Hepatocyte (in vitro differentiated cells): ENCODE results near the gene LARP1. TPM values are rescaled to one million over a fixed set of nuclear protein-coding genes. Genes with fewer than 3 reads are reported as not detected.

Source experiments
- DNase-seq: peaks from one replicate; pipeline ENCODE4 v3.0.0-alpha.2; 2016; ENCODE audit warnings: low spot score
- H2AFZ ChIP-seq: fragments of 200-600 bp; sonication (generic); 2 replicates; pipeline ENCODE4 v1.6.0; 2016; ENCODE audit warnings: antibody characterized with exemption, mild to moderate bottlenecking
- H3K27ac ChIP-seq: fragments of 200-600 bp; sonication (generic); 2 replicates; pipeline ENCODE4 v1.5.1; 2016; ENCODE audit warnings: mild to moderate bottlenecking
- H3K27me3 ChIP-seq: fragments of 200-600 bp; sonication (generic); 2 replicates; pipeline ENCODE4 v1.6.1; 2016
- H3K36me3 ChIP-seq: fragments of 200-600 bp; sonication (generic); replicated peaks from 2 replicates; pipeline ENCODE4 v1.5.1; 2016; ENCODE audit warnings: low read depth; ENCODE audit not compliant: insufficient read depth
- H3K4me1 ChIP-seq: fragments of 200-600 bp; sonication (generic); 2 replicates; pipeline ENCODE4 v1.5.1; 2016; ENCODE audit warnings: mild to moderate bottlenecking, moderate library complexity; ENCODE audit not compliant: insufficient read depth
- H3K4me2 ChIP-seq: fragments of 200-600 bp; sonication (generic); 2 replicates; pipeline ENCODE4 v1.6.0; 2016
- H3K4me3 ChIP-seq: fragments of 200-600 bp; sonication (generic); 2 replicates; pipeline ENCODE4 v1.5.1; 2016; ENCODE audit warnings: mild to moderate bottlenecking
- H3K79me2 ChIP-seq: fragments of 200-600 bp; sonication (generic); 2 replicates; pipeline ENCODE4 v1.6.0; 2017; ENCODE audit warnings: mild to moderate bottlenecking
- H3K9me2 ChIP-seq: fragments of 200-600 bp; sonication (generic); replicated peaks from 2 replicates; pipeline ENCODE4 v1.6.0; 2017; ENCODE audit warnings: mild to moderate bottlenecking; ENCODE audit not compliant: insufficient read depth
- H3K9me3 ChIP-seq: fragments of 200-600 bp; sonication (generic); 2 replicates; pipeline ENCODE4 v1.5.1; 2016; ENCODE audit warnings: low read depth, mild to moderate bottlenecking
- H4K20me1 ChIP-seq: fragments of 200-600 bp; sonication (generic); 2 replicates; pipeline ENCODE4 v1.6.0; 2016; ENCODE audit warnings: mild to moderate bottlenecking; ENCODE audit not compliant: insufficient read depth, poor library complexity, severe bottlenecking
- EZH2 ChIP-seq: fragments of 200-600 bp; sonication (generic); IDR thresholded peaks from 2 replicates; pipeline ENCODE4 v1.6.1; 2016; ENCODE audit warnings: antibody characterized with exemption, mild to moderate bottlenecking, borderline replicate concordance
- EZH2phosphoT487 ChIP-seq: fragments of 200-600 bp; sonication (generic); IDR thresholded peaks from one replicate; pipeline ENCODE4 v1.6.1; 2018; ENCODE audit warnings: antibody characterized with exemption, mild to moderate bottlenecking, low read depth, moderate library complexity; ENCODE audit not compliant: unreplicated experiment, severe bottlenecking
- WGBS: methylation state at CpG from one replicate; pipeline ENCODE4 v1.1.6; 2016; ENCODE audit warnings: low lambda C conversion rate; ENCODE audit errors: missing lambda C conversion rate; 5-methylcytosine and 5-hydroxymethylcytosine counted together
- polyA plus RNA-seq: library from polyadenylated mRNA; unstranded; fragments of >200 nt; fragmentation: Nextera tagmentation; extraction: Ambion mirVana; gene quantifications from 2 replicates; pipeline ENCODE4 v1.2.1, GENCODE V29; 2016
- total RNA-seq: library from RNA; depleted of rRNA; stranded (reverse); fragments of >200 nt; gene quantifications from 2 replicates; pipeline ENCODE4 v1.2.3, GENCODE V29; 2014
- TF ChIP-seq, protein P1 (sequence below): fragments of 200-600 bp; sonication (generic); IDR thresholded peaks from 2 replicates; pipeline ENCODE4 v1.5.1; 2016; ENCODE audit warnings: antibody characterized with exemption, mild to moderate bottlenecking; ENCODE audit not compliant: poor library complexity

LARP1 gene
- total and polyA plus RNA-seq, 2 experiments from 2014 or later, result 62.9 to 75.0 TPM

DNA sequence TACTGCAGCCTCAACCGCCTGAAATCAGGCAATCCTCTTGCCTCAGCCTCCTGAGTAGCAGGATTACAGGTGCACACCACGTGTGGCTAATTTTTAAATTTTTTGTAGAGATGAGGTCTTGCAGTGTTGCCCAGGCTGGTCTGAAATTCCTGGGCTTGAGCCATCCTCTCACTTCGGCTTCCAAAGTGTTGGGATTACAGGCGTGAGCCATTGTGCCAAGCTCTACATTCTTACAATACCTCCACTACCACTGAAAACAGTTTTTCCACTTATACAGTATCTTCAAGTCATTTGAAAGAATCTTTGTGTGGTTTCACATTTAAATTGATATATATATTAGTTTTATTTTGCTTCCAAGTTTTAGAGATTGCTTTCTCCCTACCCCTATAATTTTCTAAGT is 42.6 kb downstream of the LARP1 start:
- peaks cover 21% of the 10 kb centered on the region for H3K4me1 ChIP-seq
- DNase-seq, result no peak
- no peak overlapping the region for H3K4me2 ChIP-seq
- H3K27me3 ChIP-seq, result no peaks in the 10 kb centered on the region
- H3K36me3 ChIP-seq, result peaks cover 5% of the 10 kb centered on the region
- H3K79me2 ChIP-seq, result peaks cover 56% of the 10 kb centered on the region
- H3K9me3 ChIP-seq, result no peaks in the 10 kb centered on the region
- no peak overlapping the region for H3K27ac ChIP-seq
- no peak overlapping the region for H2AFZ ChIP-seq
- H4K20me1 ChIP-seq, result peaks cover 19% of the 10 kb centered on the region
- TF ChIP-seq, protein P1, sequence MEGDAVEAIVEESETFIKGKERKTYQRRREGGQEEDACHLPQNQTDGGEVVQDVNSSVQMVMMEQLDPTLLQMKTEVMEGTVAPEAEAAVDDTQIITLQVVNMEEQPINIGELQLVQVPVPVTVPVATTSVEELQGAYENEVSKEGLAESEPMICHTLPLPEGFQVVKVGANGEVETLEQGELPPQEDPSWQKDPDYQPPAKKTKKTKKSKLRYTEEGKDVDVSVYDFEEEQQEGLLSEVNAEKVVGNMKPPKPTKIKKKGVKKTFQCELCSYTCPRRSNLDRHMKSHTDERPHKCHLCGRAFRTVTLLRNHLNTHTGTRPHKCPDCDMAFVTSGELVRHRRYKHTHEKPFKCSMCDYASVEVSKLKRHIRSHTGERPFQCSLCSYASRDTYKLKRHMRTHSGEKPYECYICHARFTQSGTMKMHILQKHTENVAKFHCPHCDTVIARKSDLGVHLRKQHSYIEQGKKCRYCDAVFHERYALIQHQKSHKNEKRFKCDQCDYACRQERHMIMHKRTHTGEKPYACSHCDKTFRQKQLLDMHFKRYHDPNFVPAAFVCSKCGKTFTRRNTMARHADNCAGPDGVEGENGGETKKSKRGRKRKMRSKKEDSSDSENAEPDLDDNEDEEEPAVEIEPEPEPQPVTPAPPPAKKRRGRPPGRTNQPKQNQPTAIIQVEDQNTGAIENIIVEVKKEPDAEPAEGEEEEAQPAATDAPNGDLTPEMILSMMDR, result no peak
- no peak for TF ChIP-seq EZH2phosphoT487
- TF ChIP-seq EZH2, result no peak
- no peaks in the 10 kb centered on the region for H3K9me2 ChIP-seq
- no peak overlapping the region for H3K4me3 ChIP-seq
- WGBS, result 95% methylated on average over 4 of the region's 4 CpGs

DNA sequence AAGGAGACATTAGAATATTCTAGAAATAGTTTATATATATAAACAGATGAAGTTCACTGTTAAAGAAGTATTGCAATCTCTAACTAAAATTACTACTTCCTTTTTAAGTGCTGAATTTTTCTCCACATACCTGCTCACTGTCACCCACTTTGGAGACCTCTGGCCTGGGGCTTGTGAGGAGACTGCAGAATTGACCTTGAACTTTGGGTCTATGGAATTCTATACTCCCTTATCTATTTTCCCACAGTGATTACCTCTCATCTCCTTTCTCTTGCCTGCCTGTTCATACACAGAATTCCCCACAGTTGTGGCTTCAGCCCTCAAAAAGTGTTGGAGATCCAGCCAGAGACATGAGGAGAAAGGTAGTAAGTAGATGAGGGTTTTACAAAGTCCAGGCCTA is 45.4 kb downstream of the LARP1 start:
- peaks cover 12% of the 10 kb centered on the region for H4K20me1 ChIP-seq
- H3K27ac ChIP-seq, result no peak overlapping the region
- no peaks in the 10 kb centered on the region for H3K4me1 ChIP-seq
- H2AFZ ChIP-seq, result no peak overlapping the region
- DNase-seq, result no peak
- peaks cover 56% of the 10 kb centered on the region for H3K79me2 ChIP-seq
- peaks cover 5% of the 10 kb centered on the region for H3K36me3 ChIP-seq
- H3K9me2 ChIP-seq, result no peaks in the 10 kb centered on the region
- no peak for TF ChIP-seq EZH2
- TF ChIP-seq, protein P1, result no peak
- TF ChIP-seq EZH2phosphoT487, result no peak
- no peak overlapping the region for H3K4me3 ChIP-seq
- H3K9me3 ChIP-seq, result no peaks in the 10 kb centered on the region
- no peak overlapping the region for H3K4me2 ChIP-seq
- no peaks in the 10 kb centered on the region for H3K27me3 ChIP-seq

DNA sequence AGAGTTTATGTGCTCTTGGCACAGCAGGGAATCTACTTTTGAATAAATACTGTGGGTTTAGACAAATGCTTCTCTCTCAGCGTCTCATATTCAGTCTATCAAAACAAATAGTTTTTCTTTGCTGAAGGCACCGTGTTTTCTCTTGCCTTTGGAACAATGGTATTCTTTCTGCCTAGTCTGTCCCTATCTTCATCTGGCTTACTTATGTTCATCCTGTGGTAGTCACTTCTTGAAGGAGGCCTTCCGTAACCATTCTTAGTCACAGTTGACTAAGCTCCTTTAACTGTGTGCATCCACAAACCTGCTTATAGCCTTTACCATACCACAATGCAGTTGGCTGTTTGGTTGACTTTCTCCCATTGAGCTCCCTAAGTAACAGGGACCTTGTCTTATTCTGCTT is 45.9 kb downstream of the LARP1 start:
- TF ChIP-seq EZH2 (no peak), EZH2phosphoT487 (no peak)
- TF ChIP-seq, protein P1, result no peak
- no peak overlapping the region for H3K27ac ChIP-seq
- WGBS, result 86% methylated on average over 3 of the region's 3 CpGs

DNA sequence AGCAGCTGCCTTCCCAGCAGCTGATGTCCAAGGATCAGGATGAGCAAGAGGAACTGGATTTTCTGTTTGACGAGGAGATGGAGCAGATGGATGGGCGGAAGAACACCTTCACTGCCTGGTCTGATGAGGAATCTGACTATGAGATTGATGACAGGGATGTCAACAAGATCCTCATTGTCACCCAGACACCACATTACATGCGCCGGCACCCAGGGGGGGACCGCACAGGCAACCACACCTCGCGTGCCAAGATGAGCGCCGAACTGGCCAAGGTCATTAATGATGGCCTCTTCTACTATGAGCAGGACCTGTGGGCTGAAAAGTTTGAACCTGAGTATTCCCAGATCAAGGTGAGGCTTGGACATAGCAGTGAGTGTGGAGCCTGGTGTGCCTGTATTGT is 46.9 kb downstream of the LARP1 start:
- Histone ChIP-seq H3K4me3 (no peak overlapping the region), H3K27me3 (no peaks in the 10 kb centered on the region), H3K4me2 (no peak overlapping the region), H4K20me1 (peaks cover 7% of the 10 kb centered on the region), H3K27ac (no peak overlapping the region), H3K9me3 (no peaks in the 10 kb centered on the region), H3K9me2 (no peaks in the 10 kb centered on the region), H3K4me1 (no peaks in the 10 kb centered on the region), H3K79me2 (peaks cover 54% of the 10 kb centered on the region), H2AFZ (no peak overlapping the region), H3K36me3 (peaks cover 5% of the 10 kb centered on the region)
- WGBS, result 96% methylated on average over 9 of the region's 9 CpGs
- TF ChIP-seq EZH2phosphoT487 (no peak), EZH2 (no peak)
- TF ChIP-seq, protein P1, result no peak
- DNase-seq, result no peak

More for the DNA sequence above, 45.9 kb downstream of the LARP1 start:
- DNase-seq, result no peak
- Histone ChIP-seq H3K9me3 (no peaks in the 10 kb centered on the region), H3K9me2 (no peaks in the 10 kb centered on the region), H3K4me1 (no peaks in the 10 kb centered on the region), H4K20me1 (peaks cover 12% of the 10 kb centered on the region), H2AFZ (no peak overlapping the region), H3K27me3 (no peaks in the 10 kb centered on the region), H3K79me2 (peaks cover 56% of the 10 kb centered on the region), H3K36me3 (peaks cover 5% of the 10 kb centered on the region), H3K4me2 (no peak overlapping the region), H3K4me3 (no peak overlapping the region)
